ENCODE data around the gene ATXN1. TPM values are rescaled to one million over a fixed set of nuclear protein-coding genes. Genes with fewer than 3 reads are reported as not detected.

ATXN1 gene
- total RNA-seq, 2 experiments from 2014 or later = 27.8 to 32.8 TPM

DNA sequence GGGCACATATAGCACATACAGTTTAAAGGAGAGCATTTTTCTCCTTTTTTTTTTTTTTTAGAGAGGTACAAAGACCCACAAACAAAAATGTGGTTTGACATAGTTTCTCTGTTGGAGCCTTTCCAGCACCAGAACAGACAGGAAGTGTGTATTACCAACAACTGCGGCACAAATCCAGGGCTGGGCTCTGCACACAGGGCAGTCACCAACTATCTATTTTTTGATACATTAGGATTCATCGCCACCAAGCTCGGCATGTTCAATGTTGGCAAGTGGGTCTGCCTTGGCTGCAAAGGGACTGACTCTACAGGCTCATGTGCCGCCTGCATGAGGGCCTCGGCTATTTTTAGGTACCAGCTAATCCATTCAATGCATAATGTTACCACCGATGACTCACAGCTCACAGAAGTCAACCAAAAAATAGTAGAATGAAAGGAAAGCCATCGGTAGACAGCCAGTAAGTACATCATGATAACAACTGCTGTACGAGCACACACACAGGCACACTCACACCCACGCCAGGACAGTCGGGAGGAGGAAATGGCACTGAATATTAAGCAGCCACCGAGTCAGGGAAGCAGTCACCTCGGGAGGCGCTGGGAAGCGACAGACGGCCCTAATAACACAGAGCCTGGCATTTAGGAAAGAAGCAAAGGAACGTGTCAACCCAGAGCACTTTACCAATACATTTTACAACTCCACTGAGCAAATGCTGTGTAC is 441.3 kb downstream of the ATXN1 start:
- Mint-ChIP-seq H3K4me1 (peaks cover 76% of the 10 kb centered on the region), H3K27me3 (no peaks in the 10 kb centered on the region), H3K27ac (peak overlapping the region; percentile 89), H3K4me3 (peak overlapping the region; percentile 59), H3K9me3 (peaks cover 1% of the 10 kb centered on the region), H3K36me3 (peaks cover 9% of the 10 kb centered on the region)
- DNase-seq = peak; percentile 72

DNA sequence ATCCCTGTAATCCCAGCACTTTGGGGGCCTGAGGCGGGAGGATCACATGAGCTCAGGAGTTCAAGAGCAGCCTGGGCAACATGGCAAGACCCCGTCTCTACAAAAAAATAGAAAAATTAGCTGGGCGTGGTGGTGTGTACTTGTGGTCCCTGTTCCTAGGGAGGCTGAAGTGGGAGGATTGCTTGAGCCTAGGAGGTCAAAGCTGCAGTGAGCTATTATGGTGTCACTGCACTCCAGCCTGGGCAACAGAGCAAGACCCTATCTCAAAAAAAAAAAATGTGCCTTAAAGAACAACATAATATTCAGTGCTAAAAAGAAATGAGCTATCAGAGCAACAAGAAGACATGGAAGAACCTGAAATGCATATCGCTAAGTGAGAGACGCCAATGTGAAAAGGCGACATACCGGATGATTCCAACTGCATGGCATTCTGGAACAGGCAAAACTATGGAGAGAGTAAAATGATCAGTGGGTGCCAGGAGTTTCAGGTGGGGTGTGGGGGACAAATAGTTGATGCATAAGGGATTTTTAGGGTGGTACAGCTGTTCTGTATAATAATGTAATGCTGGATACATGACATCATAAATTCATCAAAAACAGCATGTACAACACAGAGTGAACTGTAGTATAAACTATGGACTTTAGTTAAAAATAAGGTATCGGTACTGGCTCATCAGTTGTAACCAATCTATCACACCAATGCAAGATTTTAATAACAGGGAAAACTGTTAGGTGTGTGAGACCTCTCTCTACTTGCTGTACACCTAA is 442.1 kb downstream of the ATXN1 start:
- no peaks in the 10 kb centered on the region for H3K27me3 Mint-ChIP-seq
- DNase-seq = no peak
- H3K27ac Mint-ChIP-seq = peak overlapping the region; percentile 89
- H3K4me3 Mint-ChIP-seq = peak overlapping the region; percentile 59
- peaks cover 9% of the 10 kb centered on the region for H3K36me3 Mint-ChIP-seq
- H3K4me1 Mint-ChIP-seq = peaks cover 69% of the 10 kb centered on the region
- H3K9me3 Mint-ChIP-seq = peaks cover 1% of the 10 kb centered on the region

DNA sequence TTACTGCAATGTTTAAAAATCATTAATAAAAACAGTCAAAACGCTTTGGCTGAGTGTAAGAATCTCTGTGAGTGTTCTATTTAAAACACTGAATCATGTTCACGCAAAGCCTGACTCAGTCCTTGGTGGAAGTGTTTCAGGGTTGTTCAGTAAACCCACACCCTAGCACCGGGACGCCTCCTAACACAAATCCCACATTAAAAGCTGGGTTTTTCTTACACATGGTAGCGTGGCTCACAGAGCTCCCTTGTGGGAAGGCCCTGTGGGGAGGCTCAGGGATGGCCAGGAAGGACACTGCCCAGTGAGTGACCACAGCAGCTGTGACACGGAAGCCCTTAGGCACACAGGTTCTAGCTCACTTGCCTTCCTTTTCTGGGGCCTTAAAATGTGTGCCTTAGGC is 442.7 kb downstream of the ATXN1 start:
- Mint-ChIP-seq H3K36me3 (peaks cover 9% of the 10 kb centered on the region), H3K27ac (peak overlapping the region; percentile 89), H3K9me3 (peaks cover 1% of the 10 kb centered on the region), H3K27me3 (no peaks in the 10 kb centered on the region), H3K4me3 (no peak overlapping the region), H3K4me1 (peaks cover 65% of the 10 kb centered on the region)
- DNase-seq = peak; percentile 30

DNA sequence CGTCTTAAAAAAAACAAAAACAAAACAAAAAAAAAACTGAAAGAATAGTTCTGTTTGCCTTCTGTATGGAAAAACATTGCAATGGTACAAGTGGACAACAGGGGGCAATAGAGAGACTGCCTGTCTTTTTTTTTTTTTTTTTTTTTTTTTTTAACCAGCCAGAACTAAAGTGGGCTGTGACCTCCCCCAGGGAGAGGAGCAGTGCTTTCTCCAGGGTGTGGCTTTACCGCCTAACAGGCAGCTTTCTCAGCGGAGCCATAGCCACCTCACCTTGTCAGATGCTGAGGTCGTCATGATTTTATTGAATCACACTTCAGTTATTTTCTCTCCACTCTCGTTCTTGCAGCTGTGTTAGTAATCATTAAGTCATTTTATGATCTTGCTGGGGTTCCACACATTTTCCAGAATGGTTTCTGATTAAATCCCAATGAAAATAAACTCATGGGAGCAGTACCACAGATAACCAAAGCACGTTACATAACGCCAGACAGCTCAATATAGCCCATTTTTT is 444.5 kb downstream of the ATXN1 start:
- DNase-seq = no peak
- Mint-ChIP-seq H3K4me3 (no peak overlapping the region), H3K4me1 (peaks cover 48% of the 10 kb centered on the region), H3K27me3 (no peaks in the 10 kb centered on the region), H3K9me3 (peaks cover 1% of the 10 kb centered on the region), H3K27ac (peak overlapping the region; percentile 1), H3K36me3 (peaks cover 9% of the 10 kb centered on the region)

DNA sequence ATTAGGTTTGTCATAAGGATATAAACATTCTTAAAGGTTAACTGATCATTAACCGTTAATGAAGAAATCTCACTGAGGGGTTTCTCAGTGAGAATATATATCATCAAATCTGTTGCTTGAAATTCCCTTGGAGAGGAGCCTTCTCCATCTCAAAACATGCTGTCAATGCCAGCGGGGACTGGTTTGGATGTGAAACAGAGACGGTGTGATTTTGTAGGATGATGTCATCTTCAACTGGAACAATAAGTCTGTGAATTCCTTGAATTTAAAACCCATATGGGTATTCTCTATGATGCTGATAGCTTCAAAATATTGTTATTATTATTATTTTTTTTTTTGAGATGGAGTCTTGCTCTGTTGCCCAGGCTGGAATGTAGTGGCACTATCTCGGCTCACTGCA is 447.0 kb downstream of the ATXN1 start:
- no peak overlapping the region for H3K27ac Mint-ChIP-seq
- peaks cover 1% of the 10 kb centered on the region for H3K9me3 Mint-ChIP-seq
- no peaks in the 10 kb centered on the region for H3K27me3 Mint-ChIP-seq
- H3K36me3 Mint-ChIP-seq = peaks cover 14% of the 10 kb centered on the region
- peaks cover 24% of the 10 kb centered on the region for H3K4me1 Mint-ChIP-seq
- no peak overlapping the region for H3K4me3 Mint-ChIP-seq
- DNase-seq = no peak

DNA sequence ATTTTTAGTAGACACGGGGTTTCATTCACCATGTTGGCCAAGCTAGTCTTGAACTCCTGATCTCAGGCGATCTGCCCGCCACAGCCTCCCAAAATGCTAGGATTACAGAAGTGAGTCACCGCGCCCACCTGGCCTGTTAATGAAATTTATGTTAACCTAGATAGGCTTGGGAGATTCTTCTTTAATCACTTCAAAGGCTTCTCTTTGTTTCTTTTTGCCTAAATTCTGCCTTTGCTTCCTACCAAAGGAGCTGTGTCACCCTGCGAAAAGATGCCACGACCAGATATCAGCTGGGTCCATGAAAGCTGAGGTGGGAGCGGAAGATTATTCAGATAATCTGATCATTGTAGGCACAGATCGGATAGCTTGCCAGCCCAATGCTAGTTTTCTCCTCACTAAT is 447.5 kb downstream of the ATXN1 start:
- Mint-ChIP-seq H3K36me3 (peaks cover 15% of the 10 kb centered on the region), H3K4me1 (peaks cover 19% of the 10 kb centered on the region), H3K27ac (no peak overlapping the region), H3K4me3 (no peak overlapping the region), H3K9me3 (peaks cover 1% of the 10 kb centered on the region), H3K27me3 (no peaks in the 10 kb centered on the region)
- DNase-seq = no peak

DNA sequence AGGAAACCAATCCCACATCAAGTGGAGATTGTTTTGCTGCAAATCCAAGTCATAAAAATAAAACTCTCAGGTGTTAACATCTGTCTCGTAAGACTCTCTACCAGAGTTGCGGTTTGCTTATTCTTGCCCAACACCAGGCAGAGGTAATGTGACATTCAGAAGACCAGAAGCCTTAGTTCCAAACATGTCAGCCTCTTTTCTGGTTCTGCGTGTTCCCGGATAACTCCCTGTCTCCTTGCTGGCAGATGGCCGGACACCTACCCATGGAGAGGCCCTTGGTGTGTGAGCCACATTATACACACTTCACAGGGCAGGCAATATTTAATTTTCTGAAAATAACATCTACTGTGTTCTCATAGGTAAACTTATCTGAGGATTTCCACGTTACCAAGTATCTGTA is 449.5 kb downstream of the ATXN1 start:
- peaks cover 7% of the 10 kb centered on the region for H3K36me3 Mint-ChIP-seq

DNA sequence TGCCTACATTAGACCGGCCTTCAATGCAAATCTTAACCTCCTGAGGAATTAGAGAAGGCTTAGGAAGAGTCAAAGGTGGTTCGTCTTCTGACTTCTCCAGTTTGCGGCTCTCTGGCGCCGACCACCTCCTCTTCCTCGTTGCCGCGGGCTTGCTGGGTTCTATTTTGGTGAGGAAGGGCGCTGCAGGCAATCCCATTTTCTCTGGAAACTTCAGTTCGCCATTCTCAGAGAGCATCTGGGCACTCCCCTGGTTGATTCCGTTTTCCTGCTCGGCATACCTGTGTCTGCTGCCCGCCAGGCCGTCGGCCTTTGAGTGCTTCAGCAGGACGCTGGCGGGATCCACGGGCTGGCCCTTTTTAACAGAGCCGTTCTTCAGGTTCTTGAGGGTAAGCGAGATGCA is 454.9 kb downstream of the ATXN1 start:
- Mint-ChIP-seq H3K27ac (no peak overlapping the region), H3K36me3 (peaks cover 18% of the 10 kb centered on the region), H3K4me3 (no peak overlapping the region), H3K27me3 (no peaks in the 10 kb centered on the region), H3K9me3 (no peaks in the 10 kb centered on the region), H3K4me1 (peaks cover 11% of the 10 kb centered on the region)
- no peak for DNase-seq

More for the DNA sequence above, 449.5 kb downstream of the ATXN1 start:
- Mint-ChIP-seq H3K4me1 (peaks cover 4% of the 10 kb centered on the region), H3K27ac (no peak overlapping the region), H3K9me3 (no peaks in the 10 kb centered on the region), H3K27me3 (no peaks in the 10 kb centered on the region), H3K4me3 (no peak overlapping the region)
- DNase-seq = no peak

DNA sequence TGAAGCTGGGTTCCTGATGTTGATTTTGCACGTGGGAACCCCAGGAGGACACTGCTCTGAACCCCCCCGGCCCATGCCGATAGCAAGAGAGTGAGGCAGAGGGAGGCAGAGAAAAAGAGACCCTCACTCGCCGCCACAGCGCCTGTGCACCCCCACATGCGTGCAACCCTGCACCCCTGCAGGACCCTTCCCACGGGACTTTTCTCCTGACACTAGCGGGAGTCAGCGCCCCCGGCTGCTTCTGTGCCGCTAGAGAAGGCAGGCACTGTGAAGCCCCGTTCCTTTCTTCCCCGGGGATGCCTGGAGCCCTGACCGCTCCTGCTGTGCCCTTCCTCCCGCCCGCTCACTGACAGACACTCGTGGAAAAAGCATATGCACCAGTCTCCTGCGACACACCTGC is 455.5 kb downstream of the ATXN1 start:
- Mint-ChIP-seq H3K27me3 (no peaks in the 10 kb centered on the region), H3K4me1 (peaks cover 11% of the 10 kb centered on the region), H3K27ac (no peak overlapping the region), H3K9me3 (no peaks in the 10 kb centered on the region), H3K4me3 (no peak overlapping the region), H3K36me3 (peaks cover 15% of the 10 kb centered on the region)
- no peak for DNase-seq

DNA sequence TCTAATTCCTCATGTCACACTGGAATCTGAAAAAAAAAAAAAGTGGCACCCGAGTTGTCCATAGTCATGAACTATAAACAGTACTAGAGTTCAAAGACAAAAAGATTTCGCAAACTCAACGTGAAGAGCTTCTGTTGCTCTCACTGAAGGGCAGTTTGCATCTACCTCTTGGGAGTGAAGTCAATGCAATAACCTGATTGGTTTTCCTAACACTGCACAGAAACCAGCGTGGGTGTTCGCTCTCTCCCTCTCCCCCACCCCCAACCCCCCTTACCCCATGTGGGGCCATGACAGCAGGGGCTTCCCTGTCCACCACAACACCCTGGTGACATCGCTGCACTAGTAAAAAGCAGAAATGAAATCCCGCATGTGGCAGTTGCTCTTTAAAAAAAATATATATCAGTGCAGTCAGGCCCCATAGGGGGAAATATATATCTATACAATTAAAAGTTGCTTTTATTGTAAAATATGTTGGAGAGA is 456.0 kb downstream of the ATXN1 start:
- H3K27ac Mint-ChIP-seq = no peak overlapping the region
- H3K36me3 Mint-ChIP-seq = peaks cover 15% of the 10 kb centered on the region
- no peak overlapping the region for H3K4me3 Mint-ChIP-seq
- H3K4me1 Mint-ChIP-seq = peaks cover 11% of the 10 kb centered on the region
- no peaks in the 10 kb centered on the region for H3K9me3 Mint-ChIP-seq
- no peaks in the 10 kb centered on the region for H3K27me3 Mint-ChIP-seq
- DNase-seq = no peak

DNA sequence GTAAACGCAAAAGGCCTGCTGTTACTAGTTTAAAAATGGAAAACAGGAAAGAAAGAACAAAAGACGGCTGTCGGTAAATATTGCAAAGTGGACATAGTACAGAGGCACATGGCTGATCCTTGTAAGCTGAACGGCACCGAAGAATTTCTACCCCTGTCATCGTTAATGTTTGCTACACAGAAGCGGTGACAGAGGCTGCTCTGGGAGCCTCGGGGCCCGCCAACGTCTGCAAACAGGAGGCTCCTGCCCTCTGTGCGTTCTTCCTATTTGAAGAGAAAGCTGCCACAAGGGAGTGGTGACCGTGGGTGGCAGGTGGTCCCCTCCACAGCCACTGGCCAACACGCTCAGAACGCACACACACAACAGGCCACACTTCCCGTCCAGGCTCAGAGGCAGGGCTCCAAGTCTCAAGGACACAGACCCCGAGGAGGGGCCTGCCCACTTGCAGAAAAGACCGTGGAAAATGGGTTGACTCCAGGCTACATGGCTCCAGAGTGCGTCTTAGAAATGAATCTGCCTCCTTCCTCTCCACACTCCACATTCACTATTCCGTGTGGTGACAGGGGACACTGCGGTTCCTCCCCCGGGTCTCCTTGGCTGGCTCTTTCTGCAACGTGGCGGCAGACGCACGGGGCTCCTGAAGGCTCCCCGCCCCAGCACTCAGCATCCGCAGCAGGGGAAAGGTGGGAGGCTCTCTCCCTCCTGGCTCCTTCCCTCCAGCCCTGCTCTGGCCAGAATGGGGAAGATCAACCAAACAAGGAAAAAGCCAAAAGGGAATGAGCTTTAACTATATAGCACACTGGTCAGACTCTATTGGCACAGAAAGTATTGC is 458.3 kb downstream of the ATXN1 start:
- Mint-ChIP-seq H3K27me3 (no peaks in the 10 kb centered on the region), H3K4me1 (peaks cover 11% of the 10 kb centered on the region), H3K4me3 (no peak overlapping the region), H3K9me3 (no peaks in the 10 kb centered on the region), H3K36me3 (peaks cover 12% of the 10 kb centered on the region), H3K27ac (no peak overlapping the region)
- DNase-seq = no peak

DNA sequence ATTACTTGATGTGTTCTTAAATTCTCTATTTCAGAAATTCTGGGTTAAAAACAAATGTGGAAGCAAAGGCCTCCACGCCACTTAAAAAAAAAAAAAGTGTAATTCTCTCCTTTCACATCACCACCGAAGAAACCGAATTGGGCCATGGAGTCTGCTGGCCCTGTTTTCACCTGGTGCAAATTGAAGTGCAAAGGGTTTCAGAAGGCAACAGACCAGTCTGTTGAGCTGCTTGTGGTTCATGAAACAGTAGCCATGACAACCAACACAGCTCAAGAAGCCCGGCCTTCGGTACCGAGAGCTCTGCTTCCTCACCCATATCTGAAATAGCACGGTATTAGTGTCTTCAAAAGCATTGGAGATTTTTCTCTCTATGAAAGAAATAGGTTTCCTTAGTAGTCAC is 459.7 kb downstream of the ATXN1 start:
- Mint-ChIP-seq H3K27me3 (no peaks in the 10 kb centered on the region), H3K4me1 (peaks cover 6% of the 10 kb centered on the region), H3K9me3 (no peaks in the 10 kb centered on the region), H3K27ac (no peak overlapping the region), H3K4me3 (no peak overlapping the region), H3K36me3 (peaks cover 10% of the 10 kb centered on the region)
- no peak for DNase-seq

DNA sequence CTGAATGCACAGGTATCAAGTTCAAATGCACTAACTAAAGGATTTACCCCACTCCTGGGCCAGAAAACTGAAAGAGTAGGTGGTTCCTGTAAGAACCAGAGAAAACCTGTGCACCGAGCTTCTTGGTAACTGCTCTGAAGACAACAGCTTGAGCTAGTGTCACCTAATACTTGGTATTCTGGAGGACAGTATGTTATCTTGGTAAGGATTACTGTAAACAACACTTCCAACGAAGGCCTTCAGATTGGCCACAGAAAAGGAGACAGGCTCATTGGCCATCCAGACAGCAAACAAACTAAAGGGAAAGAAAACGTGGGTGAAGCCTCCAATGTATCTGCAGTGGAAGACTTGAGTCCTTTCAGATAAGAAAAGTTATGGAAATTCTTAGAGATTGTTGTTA is 461.4 kb downstream of the ATXN1 start:
- no peaks in the 10 kb centered on the region for H3K4me1 Mint-ChIP-seq
- no peak overlapping the region for H3K4me3 Mint-ChIP-seq
- no peak overlapping the region for H3K27ac Mint-ChIP-seq
- H3K9me3 Mint-ChIP-seq = no peaks in the 10 kb centered on the region
- peaks cover 4% of the 10 kb centered on the region for H3K36me3 Mint-ChIP-seq
- no peak for DNase-seq
- no peaks in the 10 kb centered on the region for H3K27me3 Mint-ChIP-seq

DNA sequence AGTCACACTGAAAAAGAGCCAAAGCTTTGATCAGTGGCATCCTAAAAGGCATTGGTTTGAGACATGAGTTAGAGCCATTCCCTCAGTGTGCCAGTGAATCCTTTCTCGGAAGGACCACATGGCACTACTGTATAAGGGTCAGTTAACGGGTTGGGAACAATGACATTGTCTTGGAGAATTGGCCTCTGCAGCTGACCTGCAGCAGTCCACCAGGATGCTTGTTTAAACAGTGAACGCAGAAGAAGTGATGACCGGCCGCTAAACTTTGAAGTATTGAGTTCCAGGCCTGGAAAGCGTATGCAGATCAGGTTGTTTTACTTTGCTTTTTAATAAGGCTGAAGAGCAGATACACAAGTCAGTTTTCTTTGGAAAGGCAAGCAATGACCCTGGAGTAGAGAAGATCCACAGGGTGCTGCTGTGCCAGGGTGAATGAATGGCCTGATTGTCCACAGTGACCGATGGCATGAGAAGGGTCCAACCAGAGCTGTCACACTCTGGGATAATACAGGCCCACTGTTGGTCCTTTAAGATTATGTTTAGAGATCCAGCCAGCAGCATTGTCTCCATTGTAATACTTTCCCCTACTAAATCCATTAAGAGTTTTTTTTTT is 465.1 kb downstream of the ATXN1 start:
- H3K4me1 Mint-ChIP-seq = no peaks in the 10 kb centered on the region
- no peaks in the 10 kb centered on the region for H3K36me3 Mint-ChIP-seq

More for the DNA sequence above, 465.1 kb downstream of the ATXN1 start:
- H3K27me3 Mint-ChIP-seq = no peaks in the 10 kb centered on the region
- H3K27ac Mint-ChIP-seq = no peak overlapping the region
- H3K4me3 Mint-ChIP-seq = no peak overlapping the region
- no peak for DNase-seq
- no peaks in the 10 kb centered on the region for H3K9me3 Mint-ChIP-seq

Measured in activated naive CD8-positive, alpha-beta T cell treated with anti-CD3 and anti-CD28 coated beads for 36 hours (primary cell).